ENCODE measurements around the gene AKR1C1. TPM values are rescaled to one million over a fixed set of nuclear protein-coding genes. Genes with fewer than 3 reads are reported as not detected.
"Not testable (repeated sequence)": the region's sequence is repeated elsewhere in the genome, so short reads cannot be mapped to it uniquely, and the experiment has no call there.

Gene AKR1C1
- total and polyA plus RNA-seq, 9 of the 15 experiments (the other 6 are each of a cell fraction or from before 2014, with no cell fraction given), result 43.5 to 180 (median 82.4) TPM

DNA sequence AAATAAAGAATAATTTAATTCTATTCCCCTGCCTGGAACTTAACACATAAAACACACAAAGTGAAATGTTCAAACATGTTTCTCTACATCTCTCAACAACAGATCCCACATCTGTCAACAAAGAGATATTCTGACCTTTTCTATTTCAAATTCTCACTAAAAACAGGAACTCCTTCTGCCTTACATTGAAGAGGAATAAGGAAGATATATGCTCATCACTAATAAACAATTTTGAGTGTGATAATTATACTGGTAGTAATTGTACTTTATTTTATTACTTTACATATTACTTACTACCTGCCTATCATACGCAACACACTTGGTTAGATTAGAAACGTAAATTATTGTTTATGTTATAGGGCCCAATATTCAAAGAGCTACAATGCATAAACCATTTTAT, 27.0 kb downstream of the AKR1C1 start (continued):
- no peak for TF ChIP-seq FOXP4 (CRISPR knock-in tag; IDR thresholded peaks at IDR 0.05; ENCODE audit: borderline replicate concordance)
- TF ChIP-seq, protein P1, sequence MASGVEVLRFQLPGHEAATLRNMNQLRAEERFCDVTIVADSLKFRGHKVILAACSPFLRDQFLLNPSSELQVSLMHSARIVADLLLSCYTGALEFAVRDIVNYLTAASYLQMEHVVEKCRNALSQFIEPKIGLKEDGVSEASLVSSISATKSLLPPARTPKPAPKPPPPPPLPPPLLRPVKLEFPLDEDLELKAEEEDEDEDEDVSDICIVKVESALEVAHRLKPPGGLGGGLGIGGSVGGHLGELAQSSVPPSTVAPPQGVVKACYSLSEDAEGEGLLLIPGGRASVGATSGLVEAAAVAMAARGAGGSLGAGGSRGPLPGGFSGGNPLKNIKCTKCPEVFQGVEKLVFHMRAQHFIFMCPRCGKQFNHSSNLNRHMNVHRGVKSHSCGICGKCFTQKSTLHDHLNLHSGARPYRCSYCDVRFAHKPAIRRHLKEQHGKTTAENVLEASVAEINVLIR (CRISPR knock-in tag; IDR thresholded peaks at IDR 0.05), result no peak
- TF ChIP-seq, protein P2, sequence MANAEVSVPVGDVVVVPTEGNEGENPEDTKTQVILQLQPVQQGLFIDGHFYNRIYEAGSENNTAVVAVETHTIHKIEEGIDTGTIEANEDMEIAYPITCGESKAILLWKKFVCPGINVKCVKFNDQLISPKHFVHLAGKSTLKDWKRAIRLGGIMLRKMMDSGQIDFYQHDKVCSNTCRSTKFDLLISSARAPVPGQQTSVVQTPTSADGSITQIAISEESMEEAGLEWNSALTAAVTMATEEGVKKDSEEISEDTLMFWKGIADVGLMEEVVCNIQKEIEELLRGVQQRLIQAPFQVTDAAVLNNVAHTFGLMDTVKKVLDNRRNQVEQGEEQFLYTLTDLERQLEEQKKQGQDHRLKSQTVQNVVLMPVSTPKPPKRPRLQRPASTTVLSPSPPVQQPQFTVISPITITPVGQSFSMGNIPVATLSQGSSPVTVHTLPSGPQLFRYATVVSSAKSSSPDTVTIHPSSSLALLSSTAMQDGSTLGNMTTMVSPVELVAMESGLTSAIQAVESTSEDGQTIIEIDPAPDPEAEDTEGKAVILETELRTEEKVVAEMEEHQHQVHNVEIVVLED (CRISPR knock-in tag; IDR thresholded peaks at IDR 0.05), result no peak

DNA sequence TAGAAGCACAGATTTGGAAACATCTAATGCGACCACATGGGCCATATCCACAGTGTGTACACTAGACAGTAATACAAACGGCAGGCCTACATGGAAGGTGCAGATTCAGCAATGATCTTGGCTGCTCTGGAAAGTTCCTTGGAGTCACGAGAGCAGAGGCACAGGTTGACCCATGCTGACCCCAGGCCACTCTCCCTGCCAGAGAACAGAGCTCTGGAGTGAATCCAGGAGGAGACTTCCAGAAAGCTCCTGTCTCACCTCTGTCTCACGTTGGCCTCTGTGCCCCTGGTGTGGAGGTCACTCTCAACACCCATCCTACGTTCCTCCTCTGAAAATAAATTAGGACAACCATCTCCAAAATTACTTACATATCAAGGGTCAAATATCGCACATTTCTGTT, 28.2 kb downstream of the AKR1C1 start:
- intact Hi-C loops (cut with micrococcal nuclease); H3K36me3 ChIP-seq (ENCODE audit: control insufficient read depth, insufficient read depth, low read length); DNase-seq (ENCODE audit: extremely low read depth in 1 of 4, low spot score in 3 of 4); H3K4me3 ChIP-seq; H4K20me1 ChIP-seq (replicated peaks; ENCODE audit: control insufficient read depth, insufficient read depth, low read length); H3K79me2 ChIP-seq (ENCODE audit: control insufficient read depth, insufficient read depth, low read length); POLR2A ChIA-PET; H3K4me2 ChIP-seq (ENCODE audit: insufficient read depth, low read length); H2AFZ ChIP-seq (ENCODE audit: low read depth, low read length); in situ Hi-C loops (cut with MboI); BruUV-seq (replicated peaks); H3K9ac ChIP-seq (ENCODE audit: insufficient read depth in 1 of 2, low read depth in 2 of 2, low read length in 2 of 2); H3K27ac ChIP-seq (ENCODE audit: extremely low read depth, low read depth, low read length); H3K27me3 ChIP-seq (ENCODE audit: control insufficient read depth in 2 of 2, insufficient read depth in 2 of 2, low read length in 2 of 2); H3K9me1 ChIP-seq (ENCODE audit: control insufficient read depth, insufficient read depth, low read length); ATAC-seq; CTCF ChIA-PET (ENCODE audit: low intra/inter-chr PET ratio); H3K9me3 ChIP-seq (replicated peaks; ENCODE audit: control insufficient read depth, insufficient read depth, low read depth, low read length); FAIRE-seq; H3K4me1 ChIP-seq (replicated peaks in 1 of 2; ENCODE audit: control insufficient read depth in 2 of 2, insufficient read depth in 2 of 2, low read length in 2 of 2): not testable (repeated sequence)
- WGBS (ENCODE audit: insufficient coverage, low coverage, missing lambda C conversion rate), result 73% methylated on average over 2 of the region's 6 CpGs

DNA sequence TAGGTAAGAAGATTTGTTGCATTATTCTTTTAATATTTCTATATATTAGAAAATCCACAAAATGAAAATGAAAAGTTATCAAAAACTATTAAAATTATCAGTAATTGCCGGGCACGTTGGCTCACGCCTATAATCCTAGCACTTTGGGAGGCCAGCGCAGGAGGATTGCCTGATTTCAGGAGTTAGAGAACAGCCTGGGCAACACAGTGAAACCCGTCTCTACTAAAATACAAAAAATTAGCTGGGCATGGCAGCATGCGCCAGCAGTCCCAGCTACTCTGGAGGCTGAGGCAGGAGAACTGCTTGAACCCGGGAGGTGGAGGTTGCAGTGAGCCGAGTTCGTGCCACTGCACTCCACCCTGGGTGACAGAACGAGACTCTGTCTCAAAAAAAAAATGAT, 29.3 kb downstream of the AKR1C1 start:
- CTCF ChIA-PET (ENCODE audit: low intra/inter-chr PET ratio), result not testable (repeated sequence)

More for the DNA sequence above, 29.3 kb downstream of the AKR1C1 start:
- H3K4me1 ChIP-seq (replicated peaks in 1 of 2; ENCODE audit: control insufficient read depth in 2 of 2, insufficient read depth in 2 of 2, low read length in 2 of 2); H3K36me3 ChIP-seq (ENCODE audit: control insufficient read depth, insufficient read depth, low read length); H3K9me1 ChIP-seq (ENCODE audit: control insufficient read depth, insufficient read depth, low read length); H4K20me1 ChIP-seq (replicated peaks; ENCODE audit: control insufficient read depth, insufficient read depth, low read length); FAIRE-seq; BruUV-seq (replicated peaks); H3K9me3 ChIP-seq (replicated peaks; ENCODE audit: control insufficient read depth, insufficient read depth, low read depth, low read length); in situ Hi-C loops (cut with MboI); H2AFZ ChIP-seq (ENCODE audit: low read depth, low read length); H3K79me2 ChIP-seq (ENCODE audit: control insufficient read depth, insufficient read depth, low read length); DNase-seq (ENCODE audit: extremely low read depth in 1 of 4, low spot score in 3 of 4); H3K9ac ChIP-seq (ENCODE audit: insufficient read depth in 1 of 2, low read depth in 2 of 2, low read length in 2 of 2); intact Hi-C loops (cut with micrococcal nuclease); H3K4me2 ChIP-seq (ENCODE audit: insufficient read depth, low read length); POLR2A ChIA-PET; H3K27ac ChIP-seq (ENCODE audit: extremely low read depth, low read depth, low read length); H3K27me3 ChIP-seq (ENCODE audit: control insufficient read depth in 2 of 2, insufficient read depth in 2 of 2, low read length in 2 of 2); ATAC-seq; H3K4me3 ChIP-seq: not testable (repeated sequence)
- WGBS (ENCODE audit: insufficient coverage, low coverage, missing lambda C conversion rate), result 93% methylated on average over 10 of the region's 10 CpGs
